WTC11 (cell line): ENCODE results near the gene KLHL22. TPM values are rescaled to one million over a fixed set of nuclear protein-coding genes. Genes with fewer than 3 reads are reported as not detected.
"Not testable (repeated sequence)": the region's sequence is repeated elsewhere in the genome, so short reads cannot be mapped to it uniquely, and the experiment has no call there.

Experiments
- ATAC-seq: fragments of 200-7000 bp; cut with Tn5 transposase; 2 replicates; pipeline ENCODE4 v1.10.0; 2021; ENCODE audit warnings: mild to moderate bottlenecking, moderate library complexity
- CTCF ChIA-PET: fragments of 300-600 bp; sonication (Branson Sonifier 250); formaldehyde crosslinking; loops from one replicate; lab custom pipeline; 2021; ENCODE audit warnings: antibody characterized with exemption; lab: Charles Lee
- POLR2A ChIA-PET: fragments of 350-600 bp; sonication (Branson Sonifier 250); formaldehyde crosslinking; loops from one replicate; lab custom pipeline; 2021; ENCODE audit warnings: antibody characterized with exemption; lab: Charles Lee
- DNase-seq: peaks from one replicate; pipeline ENCODE4 v3.0.0; 2021; ENCODE audit warnings: low spot score
- H3K27ac Mint-ChIP-seq: 2 replicates; pipeline ENCODE4 v1.8.0; 2021; ENCODE audit warnings: mixed read lengths
- H3K27me3 Mint-ChIP-seq: 2 replicates; pipeline ENCODE4 v1.8.0; 2021; ENCODE audit warnings: low read depth, mild to moderate bottlenecking, moderate library complexity, mixed read lengths
- H3K36me3 Mint-ChIP-seq: 2 replicates; pipeline ENCODE4 v1.8.0; 2021; ENCODE audit warnings: mixed read lengths
- H3K4me1 Mint-ChIP-seq: 2 replicates; pipeline ENCODE4 v1.8.0; 2022; ENCODE audit warnings: mixed read lengths
- H3K4me3 Mint-ChIP-seq: 2 replicates; pipeline ENCODE4 v1.8.0; 2021; ENCODE audit warnings: mild to moderate bottlenecking, moderate library complexity, mixed read lengths
- H3K9me3 Mint-ChIP-seq: 2 replicates; pipeline ENCODE4 v1.8.0; 2021; ENCODE audit warnings: mixed read lengths
- ATF3 ChIP-seq: sonication (generic); formaldehyde crosslinking; conservative IDR thresholded peaks from 2 replicates; pipeline ENCODE4 v1.8.1; 2022; ENCODE audit warnings: mild to moderate bottlenecking, missing genetic modification reagents
- ESRRA ChIP-seq: sonication (generic); formaldehyde crosslinking; IDR thresholded peaks from 2 replicates; pipeline ENCODE4 v1.8.1; 2022; ENCODE audit warnings: mild to moderate bottlenecking, missing genetic modification reagents, borderline replicate concordance
- FOXP4 ChIP-seq: sonication (generic); formaldehyde crosslinking; IDR thresholded peaks from 2 replicates; pipeline ENCODE4 v1.8.0; 2022; ENCODE audit warnings: mild to moderate bottlenecking, missing genetic modification reagents
- NR3C1 ChIP-seq: sonication (generic); formaldehyde crosslinking; conservative IDR thresholded peaks from 2 replicates; pipeline ENCODE4 v1.8.1; 2023; ENCODE audit warnings: low read depth, mild to moderate bottlenecking, missing genetic modification reagents
- PRRX2 ChIP-seq: fragments of 250-450 bp; sonication (Bioruptor Pico); IDR thresholded peaks from 2 replicates; pipeline ENCODE4 v1.8.0; 2021; ENCODE audit warnings: mild to moderate bottlenecking
- ZNF416 ChIP-seq: fragments of 250-450 bp; sonication (Bioruptor Pico); IDR thresholded peaks from 2 replicates; pipeline ENCODE4 v1.9.0; 2021; ENCODE audit warnings: mild to moderate bottlenecking, inconsistent platforms
- ZNF423 ChIP-seq: fragments of 250-450 bp; sonication (Bioruptor Pico); IDR thresholded peaks from 2 replicates; pipeline ENCODE4 v2.1.2; 2022; ENCODE audit warnings: mild to moderate bottlenecking, moderate library complexity
- total RNA-seq: library from RNA; stranded (reverse); gene quantifications from 3 replicates; pipeline ENCODE4 v1.2.3, GENCODE V29; 2021
- TF ChIP-seq, protein P1 (sequence below): sonication (generic); formaldehyde crosslinking; IDR thresholded peaks from 2 replicates; pipeline ENCODE4 v1.8.1; 2022; ENCODE audit warnings: mild to moderate bottlenecking, moderate library complexity, missing genetic modification reagents
- TF ChIP-seq, protein P2 (sequence below): fragments of 250-450 bp; sonication (Bioruptor Pico); IDR thresholded peaks from 2 replicates; pipeline ENCODE4 v1.9.0; 2021; ENCODE audit warnings: moderate library complexity, mild to moderate bottlenecking, inconsistent platforms, borderline replicate concordance
- TF ChIP-seq, protein P3 (sequence below): sonication (generic); formaldehyde crosslinking; IDR thresholded peaks from 2 replicates; pipeline ENCODE4 v1.8.0; 2023; ENCODE audit warnings: missing genetic modification reagents
- TF ChIP-seq, protein P4 (sequence below): fragments of 250-450 bp; sonication (Bioruptor Pico); IDR thresholded peaks from 2 replicates; pipeline ENCODE4 v2.1.2; 2022; ENCODE audit warnings: mild to moderate bottlenecking, moderate library complexity

Gene KLHL22
- total RNA-seq, 1 experiment from 2014 or later = 15.7 TPM

GRCh38 chr22:20484948-20485683 is 10.5 kb downstream of the KLHL22 start:
- H3K9me3 Mint-ChIP-seq = 0 out of 2 replicates have a peak, but pooled peaks cover 7% of the 10 kb centered on the region
- ATAC-seq (no peak), DNase-seq (no peak)
- no peaks in the 10 kb centered on the region for H3K27me3 Mint-ChIP-seq
- peaks cover 12% of the 10 kb centered on the region for H3K36me3 Mint-ChIP-seq
- H3K4me3 Mint-ChIP-seq = no peak overlapping the region
- H3K4me1 Mint-ChIP-seq = peaks cover 6% of the 10 kb centered on the region
- no peak overlapping the region for H3K27ac Mint-ChIP-seq
- TF ChIP-seq, protein P1, sequence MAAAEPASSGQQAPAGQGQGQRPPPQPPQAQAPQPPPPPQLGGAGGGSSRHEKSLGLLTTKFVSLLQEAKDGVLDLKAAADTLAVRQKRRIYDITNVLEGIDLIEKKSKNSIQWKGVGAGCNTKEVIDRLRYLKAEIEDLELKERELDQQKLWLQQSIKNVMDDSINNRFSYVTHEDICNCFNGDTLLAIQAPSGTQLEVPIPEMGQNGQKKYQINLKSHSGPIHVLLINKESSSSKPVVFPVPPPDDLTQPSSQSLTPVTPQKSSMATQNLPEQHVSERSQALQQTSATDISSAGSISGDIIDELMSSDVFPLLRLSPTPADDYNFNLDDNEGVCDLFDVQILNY (CRISPR knock-in tag) = no peak
- TF ChIP-seq FOXP4 (no peak), NR3C1 (no peak), ESRRA (CRISPR knock-in tag) (no peak), ZNF423 (no peak)
- TF ChIP-seq, protein P2, sequence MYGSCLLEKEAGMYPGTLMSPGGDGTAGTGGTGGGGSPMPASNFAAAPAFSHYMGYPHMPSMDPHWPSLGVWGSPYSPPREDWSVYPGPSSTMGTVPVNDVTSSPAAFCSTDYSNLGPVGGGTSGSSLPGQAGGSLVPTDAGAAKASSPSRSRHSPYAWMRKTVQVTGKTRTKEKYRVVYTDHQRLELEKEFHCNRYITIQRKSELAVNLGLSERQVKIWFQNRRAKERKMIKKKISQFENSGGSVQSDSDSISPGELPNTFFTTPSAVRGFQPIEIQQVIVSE = no peak
- TF ChIP-seq, protein P3, sequence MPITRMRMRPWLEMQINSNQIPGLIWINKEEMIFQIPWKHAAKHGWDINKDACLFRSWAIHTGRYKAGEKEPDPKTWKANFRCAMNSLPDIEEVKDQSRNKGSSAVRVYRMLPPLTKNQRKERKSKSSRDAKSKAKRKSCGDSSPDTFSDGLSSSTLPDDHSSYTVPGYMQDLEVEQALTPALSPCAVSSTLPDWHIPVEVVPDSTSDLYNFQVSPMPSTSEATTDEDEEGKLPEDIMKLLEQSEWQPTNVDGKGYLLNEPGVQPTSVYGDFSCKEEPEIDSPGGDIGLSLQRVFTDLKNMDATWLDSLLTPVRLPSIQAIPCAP = no peak
- ChIA-PET CTCF (interaction anchor here (1.2 to 1.4 kb wide), 2 partner anchors 56 to 67 kb away, joined by 3 to 6 read pairs; no protein-coding TSS in a partner anchor), POLR2A (interaction anchor here (0.9 kb wide), 1 partner anchor 19 kb away, joined by 3 read pairs; no protein-coding TSS in a partner anchor)

DNA sequence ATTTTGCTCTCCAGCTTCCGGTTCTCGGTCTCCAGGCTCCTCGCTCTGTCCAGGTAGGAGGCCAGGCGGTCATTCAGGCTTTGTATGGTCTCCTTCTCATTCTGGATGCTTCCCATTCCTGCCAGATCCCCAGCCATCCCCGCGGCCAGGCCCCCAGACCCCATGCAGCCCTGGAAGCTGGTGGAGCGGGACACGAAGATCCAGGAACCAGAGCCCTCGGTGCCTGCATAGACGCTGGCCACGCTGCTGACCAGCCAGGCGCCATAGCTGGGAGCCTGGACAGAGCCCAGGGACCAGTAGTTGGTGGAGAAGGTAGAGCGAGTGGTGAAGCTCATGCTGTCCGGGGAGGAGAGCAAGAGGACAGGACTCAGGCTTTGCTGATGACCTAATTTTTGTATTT is 11.8 kb downstream of the KLHL22 start:
- Mint-ChIP-seq H3K36me3 (peaks cover 12% of the 10 kb centered on the region), H3K4me3 (no peak overlapping the region), H3K27ac (no peak overlapping the region), H3K27me3 (no peaks in the 10 kb centered on the region), H3K4me1 (no peaks in the 10 kb centered on the region; the same call in 1 of the 2 replicates), H3K9me3 (peaks cover 13% of the 10 kb centered on the region; the same call in 1 of the 2 replicates)
- ATAC-seq (no peak), DNase-seq (no peak)
- ChIA-PET POLR2A (interaction anchor here (0.7 kb wide), 1 partner anchor 79 kb away, joined by 5 read pairs; no protein-coding TSS in a partner anchor), CTCF (interaction anchor here (0.9 to 1.2 kb wide), 3 partner anchors 54 to 267 kb away, joined by 3 to 6 read pairs (median 4); no protein-coding TSS in a partner anchor)
- TF ChIP-seq ZNF416 (no peak), ATF3 (CRISPR knock-in tag) (no peak), PRRX2 (CRISPR knock-in tag) (no peak)
- TF ChIP-seq, protein P4, sequence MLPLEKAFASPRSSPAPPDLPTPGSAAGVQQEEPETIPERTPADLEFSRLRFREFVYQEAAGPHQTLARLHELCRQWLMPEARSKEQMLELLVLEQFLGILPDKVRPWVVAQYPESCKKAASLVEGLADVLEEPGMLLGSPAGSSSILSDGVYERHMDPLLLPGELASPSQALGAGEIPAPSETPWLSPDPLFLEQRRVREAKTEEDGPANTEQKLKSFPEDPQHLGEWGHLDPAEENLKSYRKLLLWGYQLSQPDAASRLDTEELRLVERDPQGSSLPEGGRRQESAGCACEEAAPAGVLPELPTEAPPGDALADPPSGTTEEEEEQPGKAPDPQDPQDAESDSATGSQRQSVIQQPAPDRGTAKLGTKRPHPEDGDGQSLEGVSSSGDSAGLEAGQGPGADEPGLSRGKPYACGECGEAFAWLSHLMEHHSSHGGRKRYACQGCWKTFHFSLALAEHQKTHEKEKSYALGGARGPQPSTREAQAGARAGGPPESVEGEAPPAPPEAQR (CRISPR knock-in tag) = no peak

DNA sequence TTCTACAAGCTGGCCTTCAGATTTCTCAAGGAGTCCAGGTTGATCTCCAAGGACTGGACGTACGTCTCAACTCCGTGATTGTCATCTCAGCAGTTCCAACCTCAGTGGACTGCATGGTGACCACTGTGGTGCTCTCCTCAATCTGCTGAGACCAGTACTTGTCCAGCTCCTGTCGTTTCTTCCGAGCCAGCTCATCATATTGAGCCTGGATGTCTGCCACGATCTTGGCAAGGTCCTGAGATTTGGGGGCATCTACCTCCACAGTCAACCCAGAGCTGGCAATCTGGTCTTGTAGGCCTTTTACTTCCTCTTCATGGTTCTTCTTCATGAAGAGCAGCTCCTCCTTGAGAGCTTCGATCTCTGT is 12.5 kb downstream of the KLHL22 start:
- POLR2A ChIA-PET, H3K4me1 Mint-ChIP-seq, H3K27ac Mint-ChIP-seq, H3K27me3 Mint-ChIP-seq, ATAC-seq, CTCF ChIA-PET, H3K4me3 Mint-ChIP-seq, DNase-seq: not testable (repeated sequence)
- H3K36me3 Mint-ChIP-seq = peaks cover 12% of the 10 kb centered on the region
- peaks cover 13% of the 10 kb centered on the region; the same call in 1 of the 2 replicates for H3K9me3 Mint-ChIP-seq
